HEK293 (cell line): ENCODE measurements around the gene MYLK2.

Source experiments
- KLF1 ChIP-seq: fragments of 450-650 bp; formaldehyde crosslinking; IDR thresholded peaks from 2 replicates; pipeline ENCODE4 v1.5.1; 2016; ENCODE audit warnings: missing biosample characterization, missing genetic modification characterization
- MYNN ChIP-seq: fragments of 450-650 bp; formaldehyde crosslinking; IDR thresholded peaks from 2 replicates; pipeline ENCODE4 v1.5.1; 2016; ENCODE audit warnings: missing biosample characterization, missing genetic modification characterization, borderline replicate concordance
- TCF7L2 ChIP-seq: IDR thresholded peaks from 2 replicates; pipeline ENCODE4 v1.6.1; 2011; ENCODE audit warnings: low read depth, mild to moderate bottlenecking, inconsistent platforms, low read length, moderate library complexity, borderline replicate concordance
- YY1 ChIP-seq: fragments of 450-650 bp; formaldehyde crosslinking; IDR thresholded peaks from 2 replicates; pipeline ENCODE4 v1.5.1; 2018; ENCODE audit warnings: missing biosample characterization, missing genetic modification characterization
- ZBTB1 ChIP-seq: fragments of 450-650 bp; formaldehyde crosslinking; IDR thresholded peaks from 2 replicates; pipeline ENCODE4 v1.5.1; 2016; ENCODE audit warnings: missing biosample characterization, missing genetic modification characterization
- ZBTB7A ChIP-seq: fragments of 450-650 bp; formaldehyde crosslinking; IDR thresholded peaks from 2 replicates; pipeline ENCODE4 v1.5.1; 2016; ENCODE audit warnings: low read depth, missing biosample characterization, missing genetic modification characterization
- ZNF274 ChIP-seq, 2 experiments: fragments of 200-500 bp in 1 of 2; fragments of 450-650 bp in 1 of 2; sonication (Bioruptor generic) in 1 of 2; formaldehyde crosslinking in 1 of 2; IDR thresholded peaks; 2 replicates each; pipeline versions ENCODE4 v1.5.1 to v1.6.1; 2014 to 2016; ENCODE audit warnings: borderline replicate concordance in 1 of 2, inconsistent platforms in 1 of 2, low read length in 1 of 2, missing biosample characterization in 1 of 2, missing genetic modification characterization in 1 of 2
- ZNF558 ChIP-seq: fragments of 450-650 bp; formaldehyde crosslinking; IDR thresholded peaks from 2 replicates; pipeline ENCODE4 v1.5.1; 2016; ENCODE audit warnings: missing biosample characterization, missing genetic modification characterization
- TF ChIP-seq, protein P1 (sequence below): fragments of 450-650 bp; formaldehyde crosslinking; IDR thresholded peaks from 2 replicates; pipeline ENCODE4 v1.5.1; 2016; ENCODE audit warnings: missing biosample characterization, missing genetic modification characterization
- TF ChIP-seq, protein P2 (sequence below): fragments of 450-650 bp; formaldehyde crosslinking; IDR thresholded peaks from 2 replicates; pipeline ENCODE4 v1.5.1; 2016; ENCODE audit warnings: missing biosample characterization, missing genetic modification characterization
- TF ChIP-seq, protein P3 (sequence below): fragments of 450-650 bp; formaldehyde crosslinking; IDR thresholded peaks from 2 replicates; pipeline ENCODE4 v1.5.1; 2016; ENCODE audit warnings: missing biosample characterization, missing genetic modification characterization, low read depth
- TF ChIP-seq, protein P4 (sequence below): fragments of 450-650 bp; IDR thresholded peaks from 2 replicates; pipeline ENCODE4 v1.5.1; 2018; ENCODE audit warnings: missing biosample characterization, mild to moderate bottlenecking, missing genetic modification characterization

DNA sequence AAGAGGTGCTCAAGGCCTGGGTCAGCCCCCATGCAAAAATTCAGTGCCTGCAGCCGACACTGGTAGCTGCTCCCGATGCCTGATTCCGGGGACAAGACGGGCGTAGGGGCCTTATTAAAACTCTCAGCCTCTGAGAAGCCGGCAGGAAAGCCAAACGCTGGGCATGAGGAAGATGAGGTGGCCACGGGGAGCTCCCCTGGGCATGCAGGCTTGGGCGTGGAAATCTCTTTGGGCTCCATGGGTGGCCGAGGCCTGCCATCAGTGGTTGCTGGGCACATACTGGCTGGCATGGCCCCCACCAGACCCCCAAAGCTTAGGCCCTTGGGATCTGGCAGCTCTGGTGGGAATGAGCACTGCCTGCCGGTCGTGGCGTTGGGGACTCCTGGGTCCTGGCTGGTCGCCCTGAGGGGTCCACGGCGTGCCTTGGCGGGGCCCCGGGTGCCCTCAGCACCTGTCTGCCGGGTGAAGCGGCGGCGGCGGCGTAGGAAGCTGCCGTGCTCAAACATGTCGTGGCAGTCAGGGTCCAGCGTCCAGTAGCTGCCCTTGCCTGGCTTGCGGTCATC lies 25.7 kb downstream of the MYLK2 start:
- TF ChIP-seq ZBTB7A (tag by site-specific recombination) (no peak), ZNF274 (IDR thresholded peaks at IDR 0.05; ENCODE audit: low read length) (no peak), ZNF274 (tag by site-specific recombination; IDR thresholded peaks at IDR 0.05; ENCODE audit: borderline replicate concordance) (no peak), YY1 (tag by site-specific recombination) (no peak), TCF7L2 (no peak), ZNF558 (tag by site-specific recombination) (no peak), KLF1 (tag by site-specific recombination) (no peak), MYNN (no peak), ZBTB1 (tag by site-specific recombination) (no peak)
- TF ChIP-seq, protein P1, sequence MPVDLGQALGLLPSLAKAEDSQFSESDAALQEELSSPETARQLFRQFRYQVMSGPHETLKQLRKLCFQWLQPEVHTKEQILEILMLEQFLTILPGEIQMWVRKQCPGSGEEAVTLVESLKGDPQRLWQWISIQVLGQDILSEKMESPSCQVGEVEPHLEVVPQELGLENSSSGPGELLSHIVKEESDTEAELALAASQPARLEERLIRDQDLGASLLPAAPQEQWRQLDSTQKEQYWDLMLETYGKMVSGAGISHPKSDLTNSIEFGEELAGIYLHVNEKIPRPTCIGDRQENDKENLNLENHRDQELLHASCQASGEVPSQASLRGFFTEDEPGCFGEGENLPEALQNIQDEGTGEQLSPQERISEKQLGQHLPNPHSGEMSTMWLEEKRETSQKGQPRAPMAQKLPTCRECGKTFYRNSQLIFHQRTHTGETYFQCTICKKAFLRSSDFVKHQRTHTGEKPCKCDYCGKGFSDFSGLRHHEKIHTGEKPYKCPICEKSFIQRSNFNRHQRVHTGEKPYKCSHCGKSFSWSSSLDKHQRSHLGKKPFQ (tag by site-specific recombination): no peak
- TF ChIP-seq, protein P2, sequence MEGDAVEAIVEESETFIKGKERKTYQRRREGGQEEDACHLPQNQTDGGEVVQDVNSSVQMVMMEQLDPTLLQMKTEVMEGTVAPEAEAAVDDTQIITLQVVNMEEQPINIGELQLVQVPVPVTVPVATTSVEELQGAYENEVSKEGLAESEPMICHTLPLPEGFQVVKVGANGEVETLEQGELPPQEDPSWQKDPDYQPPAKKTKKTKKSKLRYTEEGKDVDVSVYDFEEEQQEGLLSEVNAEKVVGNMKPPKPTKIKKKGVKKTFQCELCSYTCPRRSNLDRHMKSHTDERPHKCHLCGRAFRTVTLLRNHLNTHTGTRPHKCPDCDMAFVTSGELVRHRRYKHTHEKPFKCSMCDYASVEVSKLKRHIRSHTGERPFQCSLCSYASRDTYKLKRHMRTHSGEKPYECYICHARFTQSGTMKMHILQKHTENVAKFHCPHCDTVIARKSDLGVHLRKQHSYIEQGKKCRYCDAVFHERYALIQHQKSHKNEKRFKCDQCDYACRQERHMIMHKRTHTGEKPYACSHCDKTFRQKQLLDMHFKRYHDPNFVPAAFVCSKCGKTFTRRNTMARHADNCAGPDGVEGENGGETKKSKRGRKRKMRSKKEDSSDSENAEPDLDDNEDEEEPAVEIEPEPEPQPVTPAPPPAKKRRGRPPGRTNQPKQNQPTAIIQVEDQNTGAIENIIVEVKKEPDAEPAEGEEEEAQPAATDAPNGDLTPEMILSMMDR (tag by site-specific recombination): no peak
- TF ChIP-seq, protein P3, sequence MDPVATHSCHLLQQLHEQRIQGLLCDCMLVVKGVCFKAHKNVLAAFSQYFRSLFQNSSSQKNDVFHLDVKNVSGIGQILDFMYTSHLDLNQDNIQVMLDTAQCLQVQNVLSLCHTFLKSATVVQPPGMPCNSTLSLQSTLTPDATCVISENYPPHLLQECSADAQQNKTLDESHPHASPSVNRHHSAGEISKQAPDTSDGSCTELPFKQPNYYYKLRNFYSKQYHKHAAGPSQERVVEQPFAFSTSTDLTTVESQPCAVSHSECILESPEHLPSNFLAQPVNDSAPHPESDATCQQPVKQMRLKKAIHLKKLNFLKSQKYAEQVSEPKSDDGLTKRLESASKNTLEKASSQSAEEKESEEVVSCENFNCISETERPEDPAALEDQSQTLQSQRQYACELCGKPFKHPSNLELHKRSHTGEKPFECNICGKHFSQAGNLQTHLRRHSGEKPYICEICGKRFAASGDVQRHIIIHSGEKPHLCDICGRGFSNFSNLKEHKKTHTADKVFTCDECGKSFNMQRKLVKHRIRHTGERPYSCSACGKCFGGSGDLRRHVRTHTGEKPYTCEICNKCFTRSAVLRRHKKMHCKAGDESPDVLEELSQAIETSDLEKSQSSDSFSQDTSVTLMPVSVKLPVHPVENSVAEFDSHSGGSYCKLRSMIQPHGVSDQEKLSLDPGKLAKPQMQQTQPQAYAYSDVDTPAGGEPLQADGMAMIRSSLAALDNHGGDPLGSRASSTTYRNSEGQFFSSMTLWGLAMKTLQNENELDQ (tag by site-specific recombination): no peak
- TF ChIP-seq, protein P4, sequence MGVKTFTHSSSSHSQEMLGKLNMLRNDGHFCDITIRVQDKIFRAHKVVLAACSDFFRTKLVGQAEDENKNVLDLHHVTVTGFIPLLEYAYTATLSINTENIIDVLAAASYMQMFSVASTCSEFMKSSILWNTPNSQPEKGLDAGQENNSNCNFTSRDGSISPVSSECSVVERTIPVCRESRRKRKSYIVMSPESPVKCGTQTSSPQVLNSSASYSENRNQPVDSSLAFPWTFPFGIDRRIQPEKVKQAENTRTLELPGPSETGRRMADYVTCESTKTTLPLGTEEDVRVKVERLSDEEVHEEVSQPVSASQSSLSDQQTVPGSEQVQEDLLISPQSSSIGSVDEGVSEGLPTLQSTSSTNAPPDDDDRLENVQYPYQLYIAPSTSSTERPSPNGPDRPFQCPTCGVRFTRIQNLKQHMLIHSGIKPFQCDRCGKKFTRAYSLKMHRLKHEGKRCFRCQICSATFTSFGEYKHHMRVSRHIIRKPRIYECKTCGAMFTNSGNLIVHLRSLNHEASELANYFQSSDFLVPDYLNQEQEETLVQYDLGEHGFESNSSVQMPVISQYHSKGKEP (tag by site-specific recombination): no peak
